Measurements from ENCODE around the gene SCNN1A.
A peak's percentile ranks its signal among the peaks of the same experiment; 100 is the strongest.

Gene SCNN1A

DNA sequence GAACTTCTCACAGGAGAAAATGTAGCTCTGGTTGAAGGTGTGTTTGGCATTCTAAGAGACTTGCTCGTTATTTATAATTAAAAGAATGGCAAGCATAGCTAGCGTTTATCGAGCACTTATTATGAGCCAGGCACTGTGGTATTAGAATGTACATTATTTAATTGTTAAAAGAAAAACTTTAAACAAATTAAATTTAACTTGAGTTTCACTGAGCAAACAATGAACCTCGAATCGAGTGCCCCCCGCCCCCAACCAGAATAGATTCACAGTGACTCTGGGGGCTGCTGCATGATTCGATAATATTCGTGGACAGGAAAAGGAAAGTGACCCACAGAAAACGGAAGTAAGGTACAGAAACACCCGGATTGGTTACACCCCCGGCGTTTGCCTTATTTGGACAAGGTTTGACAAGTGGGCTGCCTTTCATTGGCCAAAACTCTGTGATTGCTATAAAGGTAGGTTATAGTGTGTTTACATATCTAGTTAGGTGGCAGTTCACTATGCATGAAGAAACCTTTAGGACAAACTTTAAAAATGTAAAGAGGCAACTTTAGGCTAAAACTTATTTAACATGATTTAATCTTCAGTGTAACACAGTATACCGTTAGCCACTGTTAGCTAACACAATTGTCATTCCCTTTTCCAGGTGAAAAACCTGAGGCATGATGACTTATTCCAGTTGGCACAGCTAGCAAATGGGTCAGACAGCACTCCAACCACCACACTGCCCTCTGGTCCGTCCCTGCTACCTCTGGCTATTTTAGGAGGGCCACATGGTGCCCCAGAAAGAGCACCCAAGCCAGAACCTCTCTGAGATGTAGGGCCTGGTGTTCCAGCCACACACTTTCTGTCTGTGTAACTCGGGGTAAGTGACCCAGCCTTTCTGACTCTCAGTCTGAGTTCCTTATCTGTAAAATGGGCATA lies 7.1 kb downstream of the SCNN1A start:
- H3F3A ChIP-seq (ENCODE audit: insufficient read depth): no peaks in the 10 kb centered on the region
- H3K27me3 ChIP-seq (ENCODE audit: low read length): no peaks in the 10 kb centered on the region
- H4K20me1 ChIP-seq (ENCODE audit: low read depth, low read length): no peaks in the 10 kb centered on the region
- no peaks in the 10 kb centered on the region for H3K9me3 ChIP-seq (ENCODE audit: insufficient read depth, low read length)
- no peaks in the 10 kb centered on the region for H3K79me2 ChIP-seq (ENCODE audit: insufficient read depth, low read length)
- no peak overlapping the region for H3K9ac ChIP-seq (ENCODE audit: low read length)
- H3K9me2 ChIP-seq (replicated peaks; ENCODE audit: insufficient read depth, low read length): no peaks in the 10 kb centered on the region
- H3K27ac ChIP-seq (ENCODE audit: low read depth, low read length): no peak overlapping the region
- peak overlapping the region; percentile 61 for H2AFZ ChIP-seq (ENCODE audit: low read depth, low read length, severe bottlenecking)
- H3K36me3 ChIP-seq (ENCODE audit: low read length): no peaks in the 10 kb centered on the region
- H3K4me2 ChIP-seq (ENCODE audit: low read depth, low read length, poor library complexity, severe bottlenecking): no peak overlapping the region
- no peak overlapping the region for H3K4me3 ChIP-seq (ENCODE audit: insufficient read depth, low read length, poor library complexity, severe bottlenecking)
- no peak for TF ChIP-seq EZH2phosphoT487 (conservative IDR thresholded peaks at IDR 0.05; ENCODE audit: low read length)

GRCh38 chr12:6367065-6367968 lies 8.0 kb downstream of the SCNN1A start:
- no peak overlapping the region for H3K9ac ChIP-seq (ENCODE audit: low read length)
- no peaks in the 10 kb centered on the region for H4K20me1 ChIP-seq (ENCODE audit: low read depth, low read length)
- H3K9me2 ChIP-seq (replicated peaks; ENCODE audit: insufficient read depth, low read length): no peaks in the 10 kb centered on the region
- no peak overlapping the region for H3K4me3 ChIP-seq (ENCODE audit: insufficient read depth, low read length, poor library complexity, severe bottlenecking)
- H3K4me2 ChIP-seq (ENCODE audit: low read depth, low read length, poor library complexity, severe bottlenecking): no peak overlapping the region
- no peaks in the 10 kb centered on the region for H3K79me2 ChIP-seq (ENCODE audit: insufficient read depth, low read length)
- peak overlapping the region; percentile 61 for H2AFZ ChIP-seq (ENCODE audit: low read depth, low read length, severe bottlenecking)
- TF ChIP-seq, protein P1, sequence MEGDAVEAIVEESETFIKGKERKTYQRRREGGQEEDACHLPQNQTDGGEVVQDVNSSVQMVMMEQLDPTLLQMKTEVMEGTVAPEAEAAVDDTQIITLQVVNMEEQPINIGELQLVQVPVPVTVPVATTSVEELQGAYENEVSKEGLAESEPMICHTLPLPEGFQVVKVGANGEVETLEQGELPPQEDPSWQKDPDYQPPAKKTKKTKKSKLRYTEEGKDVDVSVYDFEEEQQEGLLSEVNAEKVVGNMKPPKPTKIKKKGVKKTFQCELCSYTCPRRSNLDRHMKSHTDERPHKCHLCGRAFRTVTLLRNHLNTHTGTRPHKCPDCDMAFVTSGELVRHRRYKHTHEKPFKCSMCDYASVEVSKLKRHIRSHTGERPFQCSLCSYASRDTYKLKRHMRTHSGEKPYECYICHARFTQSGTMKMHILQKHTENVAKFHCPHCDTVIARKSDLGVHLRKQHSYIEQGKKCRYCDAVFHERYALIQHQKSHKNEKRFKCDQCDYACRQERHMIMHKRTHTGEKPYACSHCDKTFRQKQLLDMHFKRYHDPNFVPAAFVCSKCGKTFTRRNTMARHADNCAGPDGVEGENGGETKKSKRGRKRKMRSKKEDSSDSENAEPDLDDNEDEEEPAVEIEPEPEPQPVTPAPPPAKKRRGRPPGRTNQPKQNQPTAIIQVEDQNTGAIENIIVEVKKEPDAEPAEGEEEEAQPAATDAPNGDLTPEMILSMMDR (IDR thresholded peaks at IDR 0.05; ENCODE audit: insufficient read depth, low read length, poor library complexity, severe bottlenecking): no peak
- TF ChIP-seq EZH2phosphoT487 (conservative IDR thresholded peaks at IDR 0.05; ENCODE audit: low read length): no peak
- no peaks in the 10 kb centered on the region for H3F3A ChIP-seq (ENCODE audit: insufficient read depth)
- no peaks in the 10 kb centered on the region for H3K27me3 ChIP-seq (ENCODE audit: low read length)
- no peak overlapping the region for H3K27ac ChIP-seq (ENCODE audit: low read depth, low read length)
- H3K9me3 ChIP-seq (ENCODE audit: insufficient read depth, low read length): no peaks in the 10 kb centered on the region
- H3K36me3 ChIP-seq (ENCODE audit: low read length): no peaks in the 10 kb centered on the region

- H3F3A ChIP-seq (ENCODE audit: insufficient read depth): no peaks in the 10 kb centered on the region
- H2AFZ ChIP-seq (ENCODE audit: low read depth, low read length, severe bottlenecking): no peak overlapping the region
- no peaks in the 10 kb centered on the region for H3K9me2 ChIP-seq (replicated peaks; ENCODE audit: insufficient read depth, low read length)
- H3K27me3 ChIP-seq (ENCODE audit: low read length): no peaks in the 10 kb centered on the region
- no peaks in the 10 kb centered on the region for H3K9me3 ChIP-seq (ENCODE audit: insufficient read depth, low read length)
- no peak overlapping the region for H3K4me2 ChIP-seq (ENCODE audit: low read depth, low read length, poor library complexity, severe bottlenecking)
- no peaks in the 10 kb centered on the region for H4K20me1 ChIP-seq (ENCODE audit: low read depth, low read length)
- no peak overlapping the region for H3K9ac ChIP-seq (ENCODE audit: low read length)
- H3K79me2 ChIP-seq (ENCODE audit: insufficient read depth, low read length): no peaks in the 10 kb centered on the region
- no peaks in the 10 kb centered on the region for H3K36me3 ChIP-seq (ENCODE audit: low read length)
- no peak overlapping the region for H3K4me3 ChIP-seq (ENCODE audit: insufficient read depth, low read length, poor library complexity, severe bottlenecking)
- no peak for TF ChIP-seq EZH2phosphoT487 (conservative IDR thresholded peaks at IDR 0.05; ENCODE audit: low read length)
- TF ChIP-seq, protein P1 (IDR thresholded peaks at IDR 0.05; ENCODE audit: insufficient read depth, low read length, poor library complexity, severe bottlenecking): no peak
- H3K27ac ChIP-seq (ENCODE audit: low read depth, low read length): no peak overlapping the region
Measured at GRCh38 chr12:6364044-6364374, 11.4 kb downstream of the SCNN1A start.
